T-helper 1 cell treated with Interleukin-12 subunit alpha and Interleukin-12 subunit beta and Interleukin-4 antibody, amounts not matched to agents 30 μg/mL and 1 μg/mL, for 36 hours (primary cell): ENCODE measurements around the gene OCEL1.
A peak's percentile ranks its signal among the peaks of the same experiment; 100 is the strongest.
"Not testable (repeated sequence)": the region's sequence is repeated elsewhere in the genome, so short reads cannot be mapped to it uniquely, and the experiment has no call there.

Experiments used
- H3K27ac Mint-ChIP-seq: one replicate; pipeline ENCODE4 v1.8.0; 2021; ENCODE audit warnings: mild to moderate bottlenecking, mixed read lengths
- H3K27me3 Mint-ChIP-seq: one replicate; pipeline ENCODE4 v1.8.0; 2021; ENCODE audit warnings: low read depth, mixed read lengths
- H3K36me3 Mint-ChIP-seq: one replicate; pipeline ENCODE4 v1.8.0; 2021; ENCODE audit warnings: low read depth, mixed read lengths
- H3K4me1 Mint-ChIP-seq: one replicate; pipeline ENCODE4 v1.8.0; 2021; ENCODE audit warnings: low read depth, mixed read lengths
- H3K4me3 Mint-ChIP-seq: one replicate; pipeline ENCODE4 v1.8.0; 2021; ENCODE audit warnings: mild to moderate bottlenecking, moderate library complexity, mixed read lengths
- H3K9me3 Mint-ChIP-seq: one replicate; pipeline ENCODE4 v1.8.0; 2021; ENCODE audit warnings: mixed read lengths

OCEL1 gene, protein sequence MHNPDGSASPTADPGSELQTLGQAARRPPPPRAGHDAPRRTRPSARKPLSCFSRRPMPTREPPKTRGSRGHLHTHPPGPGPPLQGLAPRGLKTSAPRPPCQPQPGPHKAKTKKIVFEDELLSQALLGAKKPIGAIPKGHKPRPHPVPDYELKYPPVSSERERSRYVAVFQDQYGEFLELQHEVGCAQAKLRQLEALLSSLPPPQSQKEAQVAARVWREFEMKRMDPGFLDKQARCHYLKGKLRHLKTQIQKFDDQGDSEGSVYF

GRCh38 chr19:17226002-17226933 lies at the start of gene OCEL1:
Gene OCEL1 (plus strand): TSS chr19:17226226. CDS start chr19:17226248, 22 bp downstream.
- Mint-ChIP-seq H3K4me3 (peak within 1 kb of the TSS; percentile 92), H3K4me1 (peaks cover 5% of the 10 kb centered on the region), H3K9me3 (no peaks in the 10 kb centered on the region), H3K27me3 (no peaks in the 10 kb centered on the region), H3K27ac (peak within 1 kb of the TSS; percentile 99), H3K36me3 (no peaks in the 10 kb centered on the region)

DNA sequence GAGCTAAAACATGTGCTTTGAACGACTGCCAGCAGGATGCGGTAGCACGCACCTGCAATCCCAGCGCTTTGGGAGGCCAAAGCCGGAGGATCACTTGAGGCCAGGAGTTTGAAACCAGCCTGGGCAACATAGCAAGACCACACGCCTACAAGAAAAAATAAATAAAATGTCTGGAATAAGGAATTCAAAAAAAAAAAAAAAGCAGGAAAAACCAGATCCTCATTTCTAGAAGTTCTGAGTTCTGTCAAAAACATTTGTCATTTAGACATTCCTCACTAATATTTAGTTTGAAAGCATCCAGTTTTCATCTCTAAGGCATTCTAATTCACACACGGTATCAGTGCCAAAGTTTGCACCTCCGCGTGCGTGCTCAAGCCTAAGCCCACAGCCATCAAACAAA lies 47.7 kb upstream of the OCEL1 start:
- Mint-ChIP-seq H3K27ac (no peak overlapping the region), H3K4me1 (peaks cover 7% of the 10 kb centered on the region), H3K27me3 (no peaks in the 10 kb centered on the region), H3K36me3 (peaks cover 28% of the 10 kb centered on the region), H3K4me3 (no peak overlapping the region), H3K9me3 (no peaks in the 10 kb centered on the region)

- Mint-ChIP-seq H3K36me3 (peaks cover 39% of the 10 kb centered on the region), H3K27ac (no peak overlapping the region), H3K4me1 (peaks cover 21% of the 10 kb centered on the region), H3K27me3 (no peaks in the 10 kb centered on the region), H3K4me3 (no peak overlapping the region), H3K9me3 (no peaks in the 10 kb centered on the region)
These were observed 44.9 kb upstream of the OCEL1 start for GRCh38 chr19:17180997-17181702.

GRCh38 chr19:17183271-17183761 lies 42.7 kb upstream of the OCEL1 start:
- peak overlapping the region; percentile 78 for H3K4me3 Mint-ChIP-seq
- H3K27ac Mint-ChIP-seq, result peak overlapping the region; percentile 98
- H3K27me3 Mint-ChIP-seq, result no peaks in the 10 kb centered on the region
- peaks cover 19% of the 10 kb centered on the region for H3K4me1 Mint-ChIP-seq
- H3K36me3 Mint-ChIP-seq, result peaks cover 37% of the 10 kb centered on the region
- H3K9me3 Mint-ChIP-seq, result no peaks in the 10 kb centered on the region

DNA sequence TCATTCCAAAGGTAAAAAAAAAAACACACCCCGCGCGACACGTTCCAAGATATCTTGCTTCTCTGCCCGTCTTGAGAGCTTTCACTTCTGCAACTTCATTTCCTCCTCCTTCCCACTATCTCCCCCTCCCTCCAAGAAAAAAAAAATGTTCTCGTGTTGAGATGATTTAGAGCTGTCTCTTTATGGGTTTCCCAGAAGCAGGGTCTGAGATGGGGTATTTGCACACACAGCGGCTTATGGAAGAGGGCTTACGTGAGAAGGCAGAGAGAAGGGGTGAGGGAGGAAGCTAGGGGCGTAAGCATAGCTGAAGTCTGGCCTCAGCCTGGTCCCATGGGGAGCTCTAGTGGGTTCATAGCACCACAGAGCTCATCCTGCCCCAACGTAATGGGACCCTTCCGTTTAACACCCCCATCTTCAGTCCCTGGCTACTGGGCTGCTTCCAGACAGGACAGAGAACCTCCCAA lies 42.1 kb upstream of the OCEL1 start:
- H3K27me3 Mint-ChIP-seq, result no peaks in the 10 kb centered on the region
- peaks cover 19% of the 10 kb centered on the region for H3K4me1 Mint-ChIP-seq
- peak overlapping the region; percentile 78 for H3K4me3 Mint-ChIP-seq
- H3K36me3 Mint-ChIP-seq, result peaks cover 37% of the 10 kb centered on the region
- H3K27ac Mint-ChIP-seq, result peak overlapping the region; percentile 98
- no peaks in the 10 kb centered on the region for H3K9me3 Mint-ChIP-seq

DNA sequence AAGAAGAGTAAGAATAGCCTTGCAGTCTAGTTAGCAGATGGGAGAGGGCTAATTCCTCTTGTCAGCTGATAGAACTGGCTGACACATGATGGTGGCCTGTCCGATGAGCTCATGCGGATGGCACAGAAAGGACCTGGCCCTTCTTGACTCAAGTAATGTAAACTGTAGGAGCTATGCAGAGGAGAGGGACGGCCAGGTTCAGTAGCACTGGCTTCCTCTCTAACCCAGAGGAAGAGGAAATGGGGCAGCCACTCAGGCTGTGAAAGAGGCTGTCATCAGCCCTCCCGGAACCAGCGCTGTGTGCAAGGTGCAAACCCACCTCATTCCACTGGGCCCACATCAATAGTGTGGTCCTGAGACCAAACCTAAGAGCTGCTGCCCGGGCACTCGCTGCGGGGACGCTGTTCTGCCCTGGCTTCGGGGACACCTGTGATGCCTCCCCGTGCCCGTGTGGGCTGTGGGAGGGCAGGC lies 41.6 kb upstream of the OCEL1 start:
- H3K36me3 Mint-ChIP-seq, result peaks cover 37% of the 10 kb centered on the region
- no peaks in the 10 kb centered on the region for H3K27me3 Mint-ChIP-seq
- H3K27ac Mint-ChIP-seq, result peak overlapping the region; percentile 98
- H3K9me3 Mint-ChIP-seq, result no peaks in the 10 kb centered on the region
- H3K4me3 Mint-ChIP-seq, result peak overlapping the region; percentile 78
- H3K4me1 Mint-ChIP-seq, result peaks cover 19% of the 10 kb centered on the region

DNA sequence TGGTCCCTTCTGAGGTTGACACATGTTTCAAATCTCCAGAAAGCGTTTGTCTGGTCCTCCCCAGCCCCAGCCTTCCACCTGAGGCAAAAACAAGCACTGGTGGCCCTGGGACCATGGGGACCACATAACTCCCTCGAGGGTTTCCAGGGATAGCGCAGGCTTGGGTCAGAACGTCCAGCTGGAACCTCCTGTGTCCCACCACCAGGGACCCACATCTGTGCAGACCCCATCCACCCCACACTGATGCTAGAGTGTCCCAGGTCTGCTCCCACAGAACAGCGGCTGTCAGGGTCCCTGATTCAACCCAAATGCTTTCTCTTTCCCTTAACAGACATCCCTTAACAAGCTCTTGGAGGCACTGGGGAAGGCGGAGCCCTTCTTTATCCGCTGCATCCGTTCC lies 40.4 kb upstream of the OCEL1 start:
- peaks cover 19% of the 10 kb centered on the region for H3K4me1 Mint-ChIP-seq
- peaks cover 39% of the 10 kb centered on the region for H3K36me3 Mint-ChIP-seq
- no peaks in the 10 kb centered on the region for H3K27me3 Mint-ChIP-seq

GRCh38 chr19:17191736-17192135 lies 34.3 kb upstream of the OCEL1 start:
- H3K9me3 Mint-ChIP-seq, H3K27ac Mint-ChIP-seq, H3K27me3 Mint-ChIP-seq, H3K4me1 Mint-ChIP-seq, H3K4me3 Mint-ChIP-seq: not testable (repeated sequence)
- H3K36me3 Mint-ChIP-seq, result peaks cover 26% of the 10 kb centered on the region

More for the DNA sequence above, 40.4 kb upstream of the OCEL1 start:
- Mint-ChIP-seq H3K9me3 (no peaks in the 10 kb centered on the region), H3K4me3 (no peak overlapping the region), H3K27ac (no peak overlapping the region)

DNA sequence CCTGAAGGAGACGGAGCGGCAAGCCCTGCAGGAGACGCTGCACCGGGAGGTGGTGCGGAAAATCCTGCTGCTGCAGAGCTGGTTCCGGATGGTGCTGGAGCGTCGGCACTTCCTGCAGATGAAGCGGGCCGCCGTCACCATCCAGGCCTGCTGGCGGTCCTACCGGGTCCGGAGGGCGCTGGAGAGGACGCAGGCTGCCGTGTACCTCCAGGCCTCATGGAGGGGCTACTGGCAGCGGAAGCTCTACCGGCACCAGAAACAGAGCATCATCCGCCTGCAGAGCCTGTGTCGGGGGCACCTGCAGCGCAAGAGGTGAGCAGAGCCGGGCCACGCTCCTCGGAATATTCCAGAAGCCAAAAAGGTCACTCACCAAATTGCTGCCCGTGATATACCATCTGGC lies 33.3 kb upstream of the OCEL1 start:
- H3K27ac Mint-ChIP-seq, result no peak overlapping the region
- no peaks in the 10 kb centered on the region for H3K9me3 Mint-ChIP-seq
- H3K4me1 Mint-ChIP-seq, result peaks cover 3% of the 10 kb centered on the region
- no peak overlapping the region for H3K4me3 Mint-ChIP-seq
- peaks cover 30% of the 10 kb centered on the region for H3K36me3 Mint-ChIP-seq
- H3K27me3 Mint-ChIP-seq, result no peaks in the 10 kb centered on the region

DNA sequence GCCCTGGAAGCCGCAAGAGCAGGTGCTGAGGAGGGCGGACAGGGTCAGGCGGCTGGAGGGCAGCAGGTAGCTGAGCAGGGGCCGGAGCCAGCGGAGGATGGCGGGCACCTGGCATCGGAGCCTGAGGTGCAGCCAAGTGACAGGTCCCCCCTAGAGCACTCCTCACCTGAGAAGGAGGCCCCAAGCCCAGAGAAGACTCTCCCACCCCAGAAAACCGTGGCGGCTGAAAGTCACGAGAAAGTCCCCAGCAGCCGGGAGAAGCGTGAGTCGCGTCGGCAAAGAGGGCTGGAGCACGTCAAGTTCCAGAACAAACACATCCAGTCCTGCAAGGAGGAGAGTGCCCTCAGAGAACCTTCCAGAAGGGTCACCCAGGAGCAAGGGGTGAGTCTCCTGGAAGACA lies 31.4 kb upstream of the OCEL1 start:
- Mint-ChIP-seq H3K4me1 (peaks cover 4% of the 10 kb centered on the region), H3K9me3 (no peaks in the 10 kb centered on the region), H3K27ac (no peak overlapping the region), H3K36me3 (peaks cover 37% of the 10 kb centered on the region), H3K4me3 (no peak overlapping the region), H3K27me3 (no peaks in the 10 kb centered on the region)

GRCh38 chr19:17195106-17195505 lies 30.9 kb upstream of the OCEL1 start:
- Mint-ChIP-seq H3K4me3 (no peak overlapping the region), H3K9me3 (no peaks in the 10 kb centered on the region), H3K4me1 (peaks cover 4% of the 10 kb centered on the region), H3K27me3 (no peaks in the 10 kb centered on the region), H3K36me3 (peaks cover 39% of the 10 kb centered on the region), H3K27ac (no peak overlapping the region)

GRCh38 chr19:17196610-17197009 lies 29.4 kb upstream of the OCEL1 start:
- H3K4me3 Mint-ChIP-seq, result no peak overlapping the region
- H3K4me1 Mint-ChIP-seq, result peaks cover 4% of the 10 kb centered on the region
- H3K27ac Mint-ChIP-seq, result peak overlapping the region; percentile 15
- H3K27me3 Mint-ChIP-seq, result no peaks in the 10 kb centered on the region
- peaks cover 44% of the 10 kb centered on the region for H3K36me3 Mint-ChIP-seq
- H3K9me3 Mint-ChIP-seq, result no peaks in the 10 kb centered on the region

DNA sequence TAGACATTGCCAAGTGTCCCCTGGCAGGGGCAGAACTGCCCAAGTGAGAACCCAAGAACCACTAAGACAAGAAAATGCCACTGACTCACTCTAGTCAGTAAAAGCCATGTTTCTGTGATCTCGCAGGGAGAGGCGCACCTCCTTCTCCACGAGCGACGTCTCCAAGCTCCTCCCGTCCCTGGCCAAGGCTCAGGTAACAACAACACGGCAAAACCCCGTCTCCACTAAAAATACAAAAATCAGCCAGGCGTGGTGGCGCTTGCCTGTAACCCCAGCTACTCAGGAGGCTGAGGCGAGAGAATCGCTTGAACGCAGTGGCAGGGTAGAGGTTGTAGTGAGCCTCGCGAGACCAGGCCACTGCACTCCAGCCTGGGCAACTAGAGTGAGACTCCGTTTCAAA lies 28.4 kb upstream of the OCEL1 start:
- H3K27ac Mint-ChIP-seq, result no peak overlapping the region
- H3K36me3 Mint-ChIP-seq, result peaks cover 52% of the 10 kb centered on the region
- H3K4me3 Mint-ChIP-seq, result no peak overlapping the region
- peaks cover 4% of the 10 kb centered on the region for H3K4me1 Mint-ChIP-seq
- no peaks in the 10 kb centered on the region for H3K27me3 Mint-ChIP-seq
- H3K9me3 Mint-ChIP-seq, result no peaks in the 10 kb centered on the region

DNA sequence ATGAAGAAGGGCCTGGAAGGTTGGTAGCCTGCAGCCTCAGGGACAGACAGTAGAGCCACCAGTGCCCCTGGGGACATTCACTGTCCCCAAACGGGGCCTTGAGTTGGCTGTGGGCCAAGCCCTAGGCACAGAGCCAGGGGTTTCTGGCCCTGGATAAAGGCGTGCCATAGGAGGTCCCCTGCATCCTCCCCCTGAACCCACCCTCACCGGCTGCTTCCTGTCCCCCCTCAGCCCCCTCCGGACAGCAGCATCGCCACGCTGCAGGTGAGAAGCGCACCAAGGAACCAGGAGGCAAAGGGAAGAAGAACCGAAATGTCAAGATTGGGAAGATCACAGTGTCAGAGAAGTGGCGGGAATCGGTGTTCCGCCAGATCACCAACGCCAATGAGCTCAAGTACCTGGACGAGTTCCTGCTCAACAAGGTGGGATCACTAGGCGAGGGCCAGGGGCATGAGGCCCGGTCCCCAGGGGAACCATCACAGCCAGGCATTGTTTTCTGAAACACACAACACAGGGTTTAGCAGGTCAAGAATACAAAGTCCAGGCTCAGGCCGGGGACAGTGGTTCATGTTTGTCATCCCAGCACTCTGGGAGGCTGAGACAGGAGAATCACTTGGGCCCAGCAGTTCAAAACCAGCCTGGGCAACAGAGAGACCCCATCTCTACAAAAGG lies 25.5 kb upstream of the OCEL1 start:
- H3K27ac Mint-ChIP-seq, result no peak overlapping the region

More for the DNA sequence above, 25.5 kb upstream of the OCEL1 start:
- Mint-ChIP-seq H3K36me3 (peaks cover 63% of the 10 kb centered on the region), H3K27me3 (no peaks in the 10 kb centered on the region), H3K9me3 (no peaks in the 10 kb centered on the region), H3K4me1 (peaks cover 4% of the 10 kb centered on the region), H3K4me3 (no peak overlapping the region)
